CD4-positive, alpha-beta T cell treated with Interleukin-21 for 1 hour (primary cell): Measurements from ENCODE around the gene ARRDC4.
"Not testable (repeated sequence)": the region's sequence is repeated elsewhere in the genome, so short reads cannot be mapped to it uniquely, and the experiment has no call there.

ENCODE experiments used
- DNase-seq: peaks from one replicate; pipeline ENCODE4 v3.0.0-alpha.2; 2020

ARRDC4 gene

GRCh38 chr15:97966924-97967620, 6.6 kb downstream of the ARRDC4 start:
- DNase-seq, result no peak

GRCh38 chr15:97967881-97968280, 7.4 kb downstream of the ARRDC4 start:
- no peak for DNase-seq

GRCh38 chr15:97968380-97968779, 7.9 kb downstream of the ARRDC4 start:
- no peak for DNase-seq

- DNase-seq, result no peak
These were observed 11.9 kb downstream of the ARRDC4 start for GRCh38 chr15:97972366-97972765.

- no peak for DNase-seq
These were observed 15.6 kb downstream of the ARRDC4 start for GRCh38 chr15:97976129-97976528.

- DNase-seq, result no peak
These were observed 16.4 kb downstream of the ARRDC4 start for GRCh38 chr15:97976766-97977503.

GRCh38 chr15:97977734-97978133, 17.2 kb downstream of the ARRDC4 start:
- no peak for DNase-seq

GRCh38 chr15:97978401-97979139, 18.1 kb downstream of the ARRDC4 start:
- no peak for DNase-seq

GRCh38 chr15:97979140-97979520, 18.6 kb downstream of the ARRDC4 start:
- no peak for DNase-seq

GRCh38 chr15:97981058-97981457, 20.6 kb downstream of the ARRDC4 start:
- DNase-seq, result no peak

- DNase-seq, result no peak
These were observed 21.3 kb downstream of the ARRDC4 start for GRCh38 chr15:97981758-97982157.

GRCh38 chr15:97984157-97984556, 23.7 kb downstream of the ARRDC4 start:
- no peak for DNase-seq

- DNase-seq, result not testable (repeated sequence)
These were observed 25.5 kb downstream of the ARRDC4 start for GRCh38 chr15:97985979-97986378.

- DNase-seq, result no peak
These were observed 26.3 kb downstream of the ARRDC4 start for GRCh38 chr15:97986781-97987180.

- no peak for DNase-seq
These were observed 28.8 kb downstream of the ARRDC4 start for GRCh38 chr15:97989299-97989698.

- no peak for DNase-seq
These were observed 31.6 kb downstream of the ARRDC4 start for GRCh38 chr15:97991972-97992541.

- DNase-seq, result no peak
These were observed 32.3 kb downstream of the ARRDC4 start for GRCh38 chr15:97992823-97993222.

GRCh38 chr15:97993310-97993738, 32.8 kb downstream of the ARRDC4 start:
- DNase-seq, result no peak

GRCh38 chr15:97994236-97994635, 33.7 kb downstream of the ARRDC4 start:
- no peak for DNase-seq

GRCh38 chr15:97995192-97995591, 34.7 kb downstream of the ARRDC4 start:
- DNase-seq, result no peak

GRCh38 chr15:97995881-97996603, 35.5 kb downstream of the ARRDC4 start:
- DNase-seq, result no peak

GRCh38 chr15:97998307-97999071, 38.0 kb downstream of the ARRDC4 start:
- no peak for DNase-seq
